Keratinocyte (primary cell): ENCODE data around the gene RPS19BP1.

Source experiments
- EZH2 ChIP-seq: IDR thresholded peaks from one replicate; pipeline ENCODE4 v1.6.1; 2012; ENCODE audit warnings: inconsistent platforms, mild to moderate bottlenecking, low read length, moderate library complexity
- TF ChIP-seq, protein P1 (sequence below), 3 experiments: IDR thresholded peaks in 1 of 3; conservative IDR thresholded peaks in 1 of 3; optimal IDR thresholded peaks in 1 of 3; 2 replicates in 2 of 3; 3 replicates in 1 of 3; pipeline versions ENCODE3 to v1.5.1; 2011; ENCODE audit warnings: low read length in 3 of 3, mild to moderate bottlenecking in 3 of 3, moderate library complexity in 2 of 3, control low read depth in 1 of 3, inconsistent platforms in 1 of 3; ENCODE audit not compliant: insufficient read depth in 2 of 3; ENCODE audit errors: extremely low read depth in 1 of 3

DNA sequence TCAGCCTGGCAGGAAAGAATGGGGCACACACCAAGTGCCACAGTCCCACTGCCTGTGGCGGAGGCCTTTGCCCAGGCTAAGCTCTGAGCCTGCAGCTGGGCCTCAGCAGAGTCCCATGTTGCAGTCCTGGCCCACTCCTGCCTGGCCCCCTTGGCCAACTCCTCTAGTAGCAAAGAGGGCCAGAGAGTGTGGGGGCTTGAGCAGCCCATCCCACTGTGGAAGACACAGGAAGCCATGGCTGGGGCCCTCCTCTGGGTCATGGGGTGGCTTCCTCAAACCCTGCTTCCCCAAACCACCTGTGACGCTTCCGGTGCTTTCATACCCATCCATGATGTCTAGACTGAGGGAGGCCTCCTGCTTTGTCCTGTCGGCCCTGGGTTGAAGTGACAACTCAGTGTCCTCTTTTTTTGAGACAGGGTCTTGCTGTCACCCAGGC, 5.8 kb downstream of the RPS19BP1 start:
- TF ChIP-seq, protein P1, sequence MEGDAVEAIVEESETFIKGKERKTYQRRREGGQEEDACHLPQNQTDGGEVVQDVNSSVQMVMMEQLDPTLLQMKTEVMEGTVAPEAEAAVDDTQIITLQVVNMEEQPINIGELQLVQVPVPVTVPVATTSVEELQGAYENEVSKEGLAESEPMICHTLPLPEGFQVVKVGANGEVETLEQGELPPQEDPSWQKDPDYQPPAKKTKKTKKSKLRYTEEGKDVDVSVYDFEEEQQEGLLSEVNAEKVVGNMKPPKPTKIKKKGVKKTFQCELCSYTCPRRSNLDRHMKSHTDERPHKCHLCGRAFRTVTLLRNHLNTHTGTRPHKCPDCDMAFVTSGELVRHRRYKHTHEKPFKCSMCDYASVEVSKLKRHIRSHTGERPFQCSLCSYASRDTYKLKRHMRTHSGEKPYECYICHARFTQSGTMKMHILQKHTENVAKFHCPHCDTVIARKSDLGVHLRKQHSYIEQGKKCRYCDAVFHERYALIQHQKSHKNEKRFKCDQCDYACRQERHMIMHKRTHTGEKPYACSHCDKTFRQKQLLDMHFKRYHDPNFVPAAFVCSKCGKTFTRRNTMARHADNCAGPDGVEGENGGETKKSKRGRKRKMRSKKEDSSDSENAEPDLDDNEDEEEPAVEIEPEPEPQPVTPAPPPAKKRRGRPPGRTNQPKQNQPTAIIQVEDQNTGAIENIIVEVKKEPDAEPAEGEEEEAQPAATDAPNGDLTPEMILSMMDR (optimal IDR thresholded peaks at IDR 0.05 in 1 of 3, IDR thresholded peaks at IDR 0.05 in 1 of 3, conservative IDR thresholded peaks at IDR 0.05 in 1 of 3; ENCODE audit: extremely low read depth in 1 of 3, insufficient read depth in 2 of 3, low read length in 3 of 3), result no peak
- TF ChIP-seq EZH2, result no peak
